Esophagus muscularis mucosa (tissue), 4 donors: ENCODE measurements around the gene RSU1.

Experiments
- CTCF ChIP-seq, 3 experiments: fragments of 200-600 bp in 2 of 3; fragments of 450-650 bp in 1 of 3; sonication (generic) in 2 of 3; IDR thresholded peaks; one replicate each; pipeline ENCODE4 v1.5.1; 2017 to 2019; ENCODE audit warnings: antibody characterized with exemption in 3 of 3, mild to moderate bottlenecking in 2 of 3, moderate library complexity in 1 of 3
- EP300 ChIP-seq: sonication (generic); formaldehyde crosslinking; IDR thresholded peaks from one replicate; pipeline ENCODE4 v1.6.1; 2017; ENCODE audit warnings: antibody characterized with exemption
- POLR2A ChIP-seq: fragments of 450-650 bp; IDR thresholded peaks from one replicate; pipeline ENCODE4 v1.6.1; 2017; ENCODE audit warnings: antibody characterized with exemption, moderate library complexity, mild to moderate bottlenecking, low read depth
- POLR2AphosphoS5 ChIP-seq, 2 donors: sonication (generic); formaldehyde crosslinking; IDR thresholded peaks; one replicate each; pipeline ENCODE4 v1.6.1; 2017; ENCODE audit warnings: antibody characterized with exemption in 2 of 2

- no peak for TF ChIP-seq CTCF (IDR thresholded peaks at IDR 0.05)
- TF ChIP-seq POLR2AphosphoS5 (IDR thresholded peaks at IDR 0.05): no peak
- TF ChIP-seq POLR2A: no peak
- TF ChIP-seq EP300: no peak
Observed at GRCh38 chr10:16803464-16803863, 13.8 kb downstream of the RSU1 start.
